Measurements from ENCODE around the gene NOS1AP.

Gene NOS1AP

GRCh38 chr1:162137179-162137960 is 67.9 kb downstream of the NOS1AP start:
- no peak for TF ChIP-seq CTCF (IDR thresholded peaks at IDR 0.05; ENCODE audit: low read depth, low read length)
- Histone ChIP-seq H3K4me3 (ENCODE audit: low read depth, low read length) (no peak overlapping the region), H3K27ac (no peak overlapping the region), H3K27me3 (ENCODE audit: insufficient read depth, low read depth, severe bottlenecking) (no peaks in the 10 kb centered on the region), H3K9me3 (ENCODE audit: severe bottlenecking) (no peaks in the 10 kb centered on the region), H3K36me3 (no peaks in the 10 kb centered on the region; the same call in 1 of the 2 replicates)
- no peak for DNase-seq

GRCh38 chr1:162138112-162138511 is 68.6 kb downstream of the NOS1AP start:
- no peak for DNase-seq
- no peaks in the 10 kb centered on the region for H3K9me3 ChIP-seq (ENCODE audit: severe bottlenecking)
- H3K27ac ChIP-seq: no peak overlapping the region
- no peak overlapping the region for H3K4me3 ChIP-seq (ENCODE audit: low read depth, low read length)
- H3K36me3 ChIP-seq: no peaks in the 10 kb centered on the region; the same call in 1 of the 2 replicates
- H3K27me3 ChIP-seq (ENCODE audit: insufficient read depth, low read depth, severe bottlenecking): no peaks in the 10 kb centered on the region
- no peak for TF ChIP-seq CTCF (IDR thresholded peaks at IDR 0.05; ENCODE audit: low read depth, low read length)

- Histone ChIP-seq H3K4me3 (ENCODE audit: low read depth, low read length) (no peak overlapping the region), H3K27me3 (ENCODE audit: insufficient read depth, low read depth, severe bottlenecking) (no peaks in the 10 kb centered on the region), H3K36me3 (no peaks in the 10 kb centered on the region; the same call in 1 of the 2 replicates), H3K27ac (no peak overlapping the region), H3K9me3 (ENCODE audit: severe bottlenecking) (no peaks in the 10 kb centered on the region)
- no peak for DNase-seq
- no peak for TF ChIP-seq CTCF (IDR thresholded peaks at IDR 0.05; ENCODE audit: low read depth, low read length)
Measured at GRCh38 chr1:162138599-162139181, 69.2 kb downstream of the NOS1AP start.

GRCh38 chr1:162139211-162139610 is 69.7 kb downstream of the NOS1AP start:
- H3K9me3 ChIP-seq (ENCODE audit: severe bottlenecking): no peaks in the 10 kb centered on the region

GRCh38 chr1:162141281-162142054 is 72.0 kb downstream of the NOS1AP start:
- Histone ChIP-seq H3K36me3 (no peaks in the 10 kb centered on the region; the same call in 1 of the 2 replicates), H3K4me3 (ENCODE audit: low read depth, low read length) (no peak overlapping the region), H3K27ac (no peak overlapping the region), H3K9me3 (ENCODE audit: severe bottlenecking) (no peaks in the 10 kb centered on the region), H3K27me3 (ENCODE audit: insufficient read depth, low read depth, severe bottlenecking) (no peaks in the 10 kb centered on the region)
- no peak for DNase-seq
- TF ChIP-seq CTCF (IDR thresholded peaks at IDR 0.05; ENCODE audit: low read depth, low read length): no peak

More at GRCh38 chr1:162139211-162139610, 69.7 kb downstream of the NOS1AP start:
- no peak for DNase-seq
- Histone ChIP-seq H3K27me3 (ENCODE audit: insufficient read depth, low read depth, severe bottlenecking) (no peaks in the 10 kb centered on the region), H3K4me3 (ENCODE audit: low read depth, low read length) (no peak overlapping the region), H3K36me3 (no peaks in the 10 kb centered on the region; the same call in 1 of the 2 replicates), H3K27ac (no peak overlapping the region)
- no peak for TF ChIP-seq CTCF (IDR thresholded peaks at IDR 0.05; ENCODE audit: low read depth, low read length)
